Stimulated activated CD4-positive, alpha-beta T cell treated with anti-CD3 and anti-CD28 coated beads, Interleukin-12 subunit alpha, Interleukin-12 subunit beta, amount 100 ng/mL, for 48 hours (primary cell): Measurements from ENCODE around the gene FAM171A2.
"Not testable (repeated sequence)": the region's sequence is repeated elsewhere in the genome, so short reads cannot be mapped to it uniquely, and the experiment has no call there.

Experiments
- DNase-seq, 3 donors: peaks; one replicate each; pipeline ENCODE4 v3.0.0-alpha.2; 2020; ENCODE audit warnings: low read depth in 2 of 3, low spot score in 1 of 3

Gene FAM171A2

DNA sequence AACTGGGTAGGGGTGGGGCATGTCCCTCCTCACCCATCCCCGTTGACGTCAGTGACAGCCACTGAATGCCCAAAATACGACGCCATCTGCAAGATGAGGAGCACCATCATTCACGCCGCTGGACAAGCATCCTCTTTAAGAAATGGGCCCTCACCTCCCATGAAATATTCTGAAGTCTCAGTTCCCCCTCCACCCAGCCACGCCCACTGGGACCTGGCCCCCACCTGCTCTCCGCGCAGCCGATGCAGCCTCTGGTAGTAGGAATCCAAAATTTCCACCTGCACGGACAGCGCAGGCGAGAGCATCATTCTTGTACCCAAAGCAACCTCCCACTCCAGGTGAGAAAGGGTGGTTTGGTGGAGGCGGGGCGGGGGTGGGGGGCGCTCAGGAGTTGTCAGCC lies 20.2 kb upstream of the FAM171A2 start:
- DNase-seq = no peak

GRCh38 chr17:44383363-44383762 lies 19.7 kb upstream of the FAM171A2 start:
- no peak for DNase-seq

DNA sequence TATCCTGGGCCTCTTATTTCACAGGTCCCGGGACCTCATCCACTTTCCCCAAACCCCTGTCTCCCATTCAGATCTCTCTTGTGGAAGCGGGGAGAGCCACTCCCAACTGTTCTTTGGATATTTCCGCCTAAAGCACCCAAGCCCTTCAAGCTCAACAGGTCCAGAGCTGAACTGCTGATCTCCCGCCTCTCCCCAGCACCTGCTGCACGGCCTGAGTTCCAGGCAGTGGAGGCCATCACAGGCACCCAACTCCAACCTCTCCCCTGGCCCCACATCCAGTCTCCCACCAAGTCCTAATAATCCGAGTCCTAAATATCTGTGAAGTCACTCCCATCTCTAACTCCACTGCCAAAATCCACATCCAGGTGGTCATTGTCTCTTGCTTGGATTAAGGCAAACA lies 19.3 kb upstream of the FAM171A2 start:
- no peak for DNase-seq

GRCh38 chr17:44381810-44382305 lies 18.2 kb upstream of the FAM171A2 start:
- DNase-seq = no peak

GRCh38 chr17:44380767-44381166 lies 17.1 kb upstream of the FAM171A2 start:
- no peak for DNase-seq

- DNase-seq = no peak
Observed at GRCh38 chr17:44379887-44380286, 16.2 kb upstream of the FAM171A2 start.

- DNase-seq = no peak
Observed at GRCh38 chr17:44378171-44378705, 14.6 kb upstream of the FAM171A2 start.

GRCh38 chr17:44376779-44377178 lies 13.1 kb upstream of the FAM171A2 start:
- no peak for DNase-seq

GRCh38 chr17:44376124-44376523 lies 12.5 kb upstream of the FAM171A2 start:
- DNase-seq = no peak

DNA sequence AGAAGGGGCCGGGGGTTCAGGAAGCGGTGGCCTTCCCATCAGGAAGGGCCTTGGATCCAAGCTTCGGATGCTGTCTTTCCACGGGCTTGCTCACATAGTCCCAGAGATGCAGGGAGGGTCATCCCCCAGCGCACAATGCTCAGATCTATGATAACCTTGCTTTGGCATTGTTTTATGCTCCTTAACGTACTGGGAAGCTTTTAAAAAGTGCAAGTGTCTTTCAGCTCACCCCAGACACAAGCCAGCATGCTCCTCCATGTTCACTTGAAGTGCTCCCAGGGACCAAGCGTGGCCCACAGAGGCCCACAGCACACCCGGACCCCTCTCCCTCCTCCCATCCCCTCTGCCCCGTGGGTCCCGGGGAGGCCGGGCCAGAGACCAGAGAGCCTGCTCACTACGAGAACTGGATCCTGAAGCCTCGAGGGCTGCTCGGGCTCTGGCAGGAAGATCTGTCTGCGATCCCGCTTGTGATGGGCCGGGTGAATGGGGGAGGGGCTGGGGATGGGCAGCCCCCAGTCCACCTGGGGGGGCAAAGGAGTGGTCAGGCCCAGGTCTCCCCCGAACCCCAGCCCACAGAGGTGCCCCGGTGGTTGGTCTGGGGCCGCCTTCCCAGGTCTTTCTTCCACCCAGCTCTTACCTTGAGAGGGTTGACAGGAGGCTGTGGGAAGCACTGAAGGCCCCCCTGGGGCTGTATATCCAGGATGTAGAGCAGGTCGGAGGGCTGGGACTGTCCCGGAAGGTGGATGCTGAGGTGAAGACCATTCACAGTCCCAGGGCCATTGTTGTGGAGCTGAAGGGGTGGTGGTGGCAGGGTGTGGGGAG lies 11.8 kb upstream of the FAM171A2 start:
- DNase-seq = no peak

GRCh38 chr17:44374306-44375195 lies 10.9 kb upstream of the FAM171A2 start:
- DNase-seq = no peak

- no peak for DNase-seq
Observed at GRCh38 chr17:44372036-44372435, 8.4 kb upstream of the FAM171A2 start.

DNA sequence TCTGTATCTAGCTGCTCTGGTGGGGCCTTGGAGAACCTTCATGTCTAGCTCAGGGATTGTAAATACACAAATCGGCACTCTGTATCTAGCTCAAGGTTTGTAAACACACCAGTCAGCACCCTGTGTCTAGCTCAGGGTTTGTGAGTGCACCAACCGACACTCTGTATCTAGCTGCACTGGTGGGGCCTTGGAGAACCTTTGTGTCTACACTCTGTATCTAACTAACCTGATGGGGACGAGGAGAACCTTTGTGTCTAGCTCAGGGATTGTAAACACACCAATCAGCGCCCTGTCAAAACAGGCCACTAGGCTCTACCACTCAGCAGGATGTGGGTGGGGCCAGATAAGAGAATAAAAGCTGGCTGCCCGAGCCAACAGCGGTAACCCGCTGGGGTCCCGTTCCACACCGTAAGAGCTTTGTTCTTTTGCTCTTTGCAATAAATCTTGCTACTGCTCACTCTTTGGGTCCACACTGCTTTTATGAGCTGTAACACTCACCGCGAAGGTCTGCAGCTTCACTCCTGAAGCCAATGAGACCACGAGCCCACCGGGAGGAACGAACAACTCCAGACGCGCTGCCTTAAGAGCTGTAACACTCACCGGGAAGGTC lies 5.9 kb upstream of the FAM171A2 start:
- not testable (repeated sequence) for DNase-seq

DNA sequence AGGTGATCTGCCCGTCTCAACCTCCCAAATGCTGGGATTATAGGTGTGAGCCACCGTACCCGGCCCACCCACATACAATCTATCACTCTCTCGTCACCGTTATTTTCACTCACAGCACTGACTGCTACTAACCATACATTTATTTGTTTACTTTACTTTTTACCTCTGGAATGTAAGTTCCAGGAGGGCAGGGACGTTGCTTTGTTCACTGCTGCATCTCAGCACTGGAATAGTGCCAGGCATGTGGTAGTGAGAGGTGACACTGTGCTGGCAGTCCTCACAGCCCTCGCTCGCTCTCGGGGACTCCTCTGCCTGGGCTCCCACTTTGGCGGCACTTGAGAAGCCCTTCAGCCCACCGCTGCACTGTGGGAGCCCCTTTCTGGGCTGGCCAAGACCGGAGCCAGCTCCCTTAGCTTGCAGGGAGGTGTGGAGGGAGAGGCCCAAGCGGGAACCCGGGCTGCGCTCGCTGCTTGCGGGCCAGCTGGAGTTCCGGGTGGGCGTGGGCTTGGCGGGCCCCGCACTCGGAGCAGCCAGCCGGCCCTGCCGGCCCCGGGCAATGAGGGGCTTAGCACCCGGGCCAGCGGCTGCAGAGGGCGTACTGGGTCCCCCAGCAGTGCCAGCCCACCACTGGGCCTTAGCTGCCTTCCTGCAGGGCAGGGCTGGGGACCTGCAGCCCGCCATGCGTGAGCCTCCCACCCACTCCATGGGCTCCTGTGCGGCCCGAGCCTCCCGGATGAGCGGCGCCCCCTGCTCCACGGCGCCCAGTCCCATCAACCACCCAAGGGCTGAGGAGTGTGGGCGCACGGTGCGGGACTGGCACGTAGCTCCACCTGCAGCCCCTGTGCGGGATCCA lies 5.0 kb upstream of the FAM171A2 start:
- not testable (repeated sequence) for DNase-seq

DNA sequence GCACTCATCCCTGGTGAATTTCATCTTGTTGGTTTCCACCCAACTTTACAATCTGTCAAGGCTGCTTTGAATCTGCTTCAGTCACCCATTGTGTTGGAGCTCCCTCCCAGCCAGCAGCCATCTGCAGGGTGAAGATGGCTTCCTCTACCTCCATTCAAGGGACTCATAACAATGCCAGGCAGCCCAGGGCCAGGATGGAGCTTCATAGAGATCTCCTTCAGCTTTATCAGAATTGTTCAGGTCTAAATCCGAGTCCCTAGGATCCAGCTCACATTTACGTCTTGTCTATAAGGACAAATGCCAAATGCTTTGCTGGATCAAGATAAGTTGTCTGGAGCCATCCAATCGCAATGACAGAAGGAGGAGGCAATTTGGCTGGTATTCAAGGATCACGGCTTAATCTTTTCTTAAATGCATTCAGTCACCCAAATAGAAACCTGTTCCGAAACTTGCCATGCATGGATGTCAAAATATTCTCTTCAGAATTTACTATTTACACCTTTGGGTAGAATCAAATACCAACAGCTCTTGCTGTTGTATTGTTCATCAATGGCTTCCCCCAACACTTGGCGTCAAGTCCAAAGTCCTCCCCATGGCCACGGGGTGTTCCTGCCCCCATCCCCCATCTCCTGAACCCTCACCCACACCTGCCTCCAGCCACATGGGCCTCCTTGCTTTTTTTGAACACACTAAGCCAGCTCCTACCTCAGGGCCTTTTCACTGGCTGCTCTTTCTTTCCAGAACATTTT lies 3.8 kb upstream of the FAM171A2 start:
- no peak for DNase-seq

DNA sequence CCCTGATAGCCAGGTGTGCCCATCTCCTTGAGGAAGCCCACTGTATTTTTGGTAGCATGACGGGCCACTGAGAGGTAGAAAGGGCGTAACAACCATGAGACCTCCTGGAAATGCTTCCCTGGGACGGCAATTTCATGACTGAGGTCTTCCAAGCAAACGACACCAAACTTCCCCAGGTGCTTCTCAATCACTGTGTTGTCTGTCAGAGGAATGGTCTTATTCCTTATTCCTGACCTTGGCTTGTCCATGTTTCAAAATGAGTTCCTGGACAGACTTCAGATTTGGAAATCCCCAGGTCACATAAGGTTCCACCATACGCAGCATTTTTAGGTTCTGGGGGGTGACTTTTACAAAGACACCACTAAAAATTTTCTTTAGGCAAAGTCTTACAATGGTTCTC lies 1.4 kb upstream of the FAM171A2 start:
- DNase-seq = not testable (repeated sequence)

DNA sequence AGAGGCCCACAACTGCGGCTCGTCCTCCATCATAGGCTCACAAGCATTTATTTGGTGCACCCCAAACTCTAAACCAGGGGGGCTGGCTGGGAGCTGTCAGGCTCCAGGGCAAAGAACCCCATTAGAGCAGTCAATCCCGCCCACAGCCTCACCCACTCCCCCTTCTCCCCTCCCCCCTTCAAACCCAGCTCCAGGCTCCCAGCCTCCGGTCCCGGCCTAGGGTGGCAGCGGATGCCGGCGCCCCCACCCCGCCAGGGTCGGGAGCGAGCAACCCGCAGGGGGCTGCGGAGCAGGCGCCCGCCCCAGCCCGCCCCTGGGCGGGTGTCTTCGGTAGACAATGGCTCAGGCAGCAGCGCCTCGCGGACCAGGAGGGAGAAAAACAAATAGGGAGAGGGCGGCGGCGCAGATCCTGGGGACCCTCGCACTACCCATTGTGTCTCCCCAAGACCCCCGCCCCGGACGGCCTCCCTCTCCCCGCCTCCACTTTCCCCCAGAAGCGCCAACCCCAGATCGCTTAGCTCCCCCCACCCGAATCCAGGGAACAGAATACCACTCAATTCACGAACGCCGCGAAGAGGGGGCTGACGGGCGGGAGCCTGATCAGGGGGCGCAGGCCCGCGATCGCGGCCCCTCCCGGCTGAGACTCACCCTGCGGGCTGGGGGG lies 572 bp downstream of the FAM171A2 start:
- no peak for DNase-seq

- DNase-seq = no peak
Observed at GRCh38 chr17:44362459-44362948, 1.1 kb downstream of the FAM171A2 start.
